Measurements from ENCODE around the gene C12orf76. TPM values are rescaled to one million over a fixed set of nuclear protein-coding genes. Genes with fewer than 3 reads are reported as not detected.

Gene C12orf76
- total RNA-seq, 1 experiment from 2014 or later = 10.1 TPM

DNA sequence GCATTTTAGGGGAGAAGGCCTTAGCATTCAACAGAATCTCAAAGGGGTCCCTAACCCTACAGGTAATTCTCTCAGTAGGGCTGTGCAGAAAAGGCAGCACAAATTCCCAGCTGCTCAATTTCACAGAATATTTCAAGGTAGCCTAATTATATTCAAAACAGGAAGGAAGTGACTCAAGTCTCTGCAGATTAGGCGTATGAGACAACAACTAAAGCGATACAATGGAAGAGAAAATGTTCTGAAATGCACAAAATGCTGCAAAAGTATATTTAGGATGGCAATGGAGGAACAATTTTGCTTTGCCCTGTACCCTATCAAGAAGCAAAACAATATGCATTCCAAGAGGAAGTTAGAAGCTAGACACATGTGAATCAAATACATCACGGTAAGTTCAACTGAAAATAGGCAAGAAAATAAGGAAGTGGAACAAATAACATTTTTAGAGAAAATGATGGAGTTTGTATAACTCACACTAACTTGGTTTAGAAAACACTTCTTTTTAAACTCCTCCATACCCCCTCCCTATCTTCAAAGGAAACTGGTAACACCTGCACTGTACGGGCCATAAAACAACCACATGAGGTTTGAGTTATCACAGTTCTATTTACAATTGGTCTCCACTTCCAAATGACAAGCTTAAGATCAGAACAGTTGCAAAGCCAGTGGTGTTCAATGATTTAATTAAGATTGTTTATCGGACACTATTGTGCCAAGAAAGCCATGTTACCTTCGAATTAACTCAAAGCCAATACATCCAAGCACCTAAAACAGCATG lies 53.7 kb downstream of the C12orf76 start (continued):
- TF ChIP-seq EZH2 (IDR thresholded peaks at IDR 0.05) (no peak), RAD21 (IDR thresholded peaks at IDR 0.05; ENCODE audit: low read depth) (no peak), POLR2AphosphoS5 (IDR thresholded peaks at IDR 0.05; ENCODE audit: low read depth, low read length) (no peak), ELF1 (IDR thresholded peaks at IDR 0.05; ENCODE audit: borderline replicate concordance, low read depth) (no peak), TCF7L2 (IDR thresholded peaks at IDR 0.05; ENCODE audit: borderline replicate concordance, extremely low read depth, insufficient read depth, insufficient read length) (no peak), SP1 (IDR thresholded peaks at IDR 0.05; ENCODE audit: low read depth) (no peak)
- TF ChIP-seq, protein P1, sequence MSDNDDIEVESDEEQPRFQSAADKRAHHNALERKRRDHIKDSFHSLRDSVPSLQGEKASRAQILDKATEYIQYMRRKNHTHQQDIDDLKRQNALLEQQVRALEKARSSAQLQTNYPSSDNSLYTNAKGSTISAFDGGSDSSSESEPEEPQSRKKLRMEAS (IDR thresholded peaks at IDR 0.05) = no peak

DNA sequence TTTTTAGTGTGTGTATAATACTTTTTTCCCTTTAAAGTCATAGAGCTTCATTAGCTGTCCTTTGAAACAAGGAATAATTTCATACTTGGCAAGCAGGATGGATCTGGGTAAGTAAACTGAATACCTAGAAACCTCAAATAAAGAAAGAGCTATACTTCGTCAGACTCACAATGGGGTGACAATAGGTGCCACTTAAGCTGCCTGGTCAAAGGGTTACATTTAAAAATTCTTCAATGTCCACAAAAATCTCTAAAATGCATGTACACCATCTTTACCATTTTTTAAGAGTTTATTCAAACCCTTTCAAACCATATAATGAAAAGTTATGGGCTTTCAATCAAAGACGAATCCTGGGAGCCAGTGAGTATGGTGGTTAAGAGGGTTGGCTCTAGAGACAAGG lies 55.2 kb downstream of the C12orf76 start:
- Histone ChIP-seq H3K36me3 (ENCODE audit: control insufficient read depth in 1 of 2, insufficient read depth in 2 of 2, low read length in 2 of 2) (peaks cover 3 to 6% of the 10 kb centered on the region in 2 experiments; a peak in 1 of 4 replicates), H3K4me1 (ENCODE audit: control insufficient read depth in 1 of 2, insufficient read depth in 2 of 2, low read length in 2 of 2) (peaks cover 4 to 18% of the 10 kb centered on the region in 2 experiments; a peak in 3 of 4 replicates), H3K27ac (ENCODE audit: low read depth, low read length) (no peak overlapping the region), H3K9me3 (ENCODE audit: control insufficient read depth in 1 of 2, insufficient read depth in 1 of 2, low read depth in 1 of 2, low read length in 2 of 2) (no peaks in the 10 kb centered on the region), H3K4me3 (replicated peaks in 1 of 2; ENCODE audit: low read depth in 1 of 2, low read length in 2 of 2) (no peak overlapping the region), H3K9ac (ENCODE audit: low read length) (no peak overlapping the region), H3K9me2 (ENCODE audit: insufficient read depth) (no peaks in the 10 kb centered on the region), H4K20me1 (ENCODE audit: insufficient read depth) (no peaks in the 10 kb centered on the region), H3K79me2 (ENCODE audit: insufficient read depth, low read length) (peaks cover 33% of the 10 kb centered on the region), H2AFZ (ENCODE audit: low read depth, low read length, poor library complexity, severe bottlenecking) (no peak overlapping the region), H3K27me3 (ENCODE audit: insufficient read depth, low read length) (no peaks in the 10 kb centered on the region), H3K4me2 (ENCODE audit: low read length) (no peak overlapping the region)
- ChIA-PET POLR2A (no interaction called here), RAD21 (ENCODE audit: low non-redundant PET in 1 of 2, low total read pairs in 2 of 2, uncharacterized antibody in 2 of 2, unreplicated experiment in 2 of 2) (no interaction called here), CTCF (no interaction called here)
- ATAC-seq (no peak), DNase-seq (ENCODE audit: low read depth, low spot score) (no peak)
- BruUV-seq (replicated peaks) = no TSS peak
- no peak for TF ChIP-seq JUND (IDR thresholded peaks at IDR 0.05)
- TF ChIP-seq, protein P1 (IDR thresholded peaks at IDR 0.05) = no peak
- intact Hi-C loops (cut with micrococcal nuclease) = no loop called here
